T1000 (cell line): ENCODE results near the gene CHST2.
A peak's percentile ranks its signal among the peaks of the same experiment; 100 is the strongest.
"Not testable (repeated sequence)": the region's sequence is repeated elsewhere in the genome, so short reads cannot be mapped to it uniquely, and the experiment has no call there.

Experiments
- DNase-seq: peaks from one replicate; lab custom pipeline; 2025; ENCODE audit warnings: mixed read lengths; lab: John Stamatoyannopoulos, UW

Gene CHST2

GRCh38 chr3:143134471-143134870 is 14.9 kb downstream of the CHST2 start:
- DNase-seq: no peak

- peak; percentile 52 for DNase-seq
Observed at GRCh38 chr3:143135150-143135549, 15.6 kb downstream of the CHST2 start.

- DNase-seq: no peak
Observed at GRCh38 chr3:143137435-143138036, 18.0 kb downstream of the CHST2 start.

GRCh38 chr3:143138953-143139352 is 19.4 kb downstream of the CHST2 start:
- no peak for DNase-seq

GRCh38 chr3:143139762-143140161 is 20.2 kb downstream of the CHST2 start:
- no peak for DNase-seq

DNA sequence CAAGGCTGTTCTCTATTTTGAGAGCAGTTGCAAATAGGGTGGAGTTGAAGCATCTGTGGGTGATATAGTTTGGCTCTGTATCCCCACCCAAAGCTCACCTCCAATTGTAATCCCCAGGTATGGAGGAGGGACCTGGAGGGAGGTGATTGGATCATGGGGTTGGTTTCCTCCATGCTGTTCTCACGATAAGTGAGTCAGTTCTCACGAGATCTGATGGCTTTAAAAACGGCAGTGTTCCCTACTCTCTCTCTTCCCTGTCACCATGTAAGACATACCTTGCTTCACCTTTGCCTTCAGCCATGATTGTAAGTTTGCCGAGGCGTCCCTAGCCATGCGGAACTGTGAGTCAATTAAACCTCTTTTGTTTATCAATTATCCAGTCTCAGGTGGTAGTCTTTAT is 21.0 kb downstream of the CHST2 start:
- DNase-seq: no peak

- DNase-seq: no peak
Observed at GRCh38 chr3:143142354-143142753, 22.8 kb downstream of the CHST2 start.

DNA sequence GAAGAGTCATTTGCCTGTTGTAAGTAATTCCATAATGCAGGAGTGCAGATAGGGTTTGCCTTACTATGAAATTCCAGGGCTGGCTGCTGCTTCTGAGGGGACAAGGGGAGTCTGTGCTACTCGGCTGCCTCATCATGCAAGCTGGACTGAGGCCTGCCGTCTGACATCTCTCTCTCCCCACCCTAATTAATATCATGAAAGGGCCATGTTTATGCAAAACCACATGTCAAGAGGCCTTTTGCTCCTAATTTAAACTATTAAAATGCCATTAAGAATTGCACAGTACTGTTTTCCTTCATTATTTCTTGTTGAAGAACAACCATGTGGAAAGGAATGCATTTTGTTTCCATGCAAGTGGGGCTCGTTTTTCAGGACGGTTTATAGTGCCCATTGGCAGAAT is 26.3 kb downstream of the CHST2 start:
- no peak for DNase-seq

GRCh38 chr3:143146486-143147274 is 27.1 kb downstream of the CHST2 start:
- no peak for DNase-seq

- no peak for DNase-seq
Observed at GRCh38 chr3:143147707-143148106, 28.1 kb downstream of the CHST2 start.

GRCh38 chr3:143150071-143150470 is 30.5 kb downstream of the CHST2 start:
- DNase-seq: no peak

GRCh38 chr3:143151004-143151731 is 31.6 kb downstream of the CHST2 start:
- no peak for DNase-seq

- DNase-seq: no peak
Observed at GRCh38 chr3:143152043-143152442, 32.5 kb downstream of the CHST2 start.

DNA sequence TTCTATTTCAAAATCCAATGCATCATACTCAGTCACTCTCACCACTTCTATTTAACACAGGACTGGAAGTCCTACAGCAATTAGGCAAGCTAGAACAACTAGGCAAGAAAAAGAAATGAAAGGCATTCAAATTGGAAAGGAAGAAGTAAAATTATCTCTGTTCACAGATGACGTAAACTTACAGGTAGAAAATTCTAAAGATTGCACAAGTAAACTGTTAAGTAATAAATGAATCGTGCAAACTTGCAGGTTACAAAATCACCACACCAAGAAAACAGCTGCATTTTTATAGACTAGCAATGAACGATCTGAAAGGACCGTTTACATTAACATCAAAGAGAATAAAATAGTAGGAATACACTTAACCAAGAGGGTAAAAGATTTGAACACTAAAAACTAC is 36.2 kb downstream of the CHST2 start:
- no peak for DNase-seq

DNA sequence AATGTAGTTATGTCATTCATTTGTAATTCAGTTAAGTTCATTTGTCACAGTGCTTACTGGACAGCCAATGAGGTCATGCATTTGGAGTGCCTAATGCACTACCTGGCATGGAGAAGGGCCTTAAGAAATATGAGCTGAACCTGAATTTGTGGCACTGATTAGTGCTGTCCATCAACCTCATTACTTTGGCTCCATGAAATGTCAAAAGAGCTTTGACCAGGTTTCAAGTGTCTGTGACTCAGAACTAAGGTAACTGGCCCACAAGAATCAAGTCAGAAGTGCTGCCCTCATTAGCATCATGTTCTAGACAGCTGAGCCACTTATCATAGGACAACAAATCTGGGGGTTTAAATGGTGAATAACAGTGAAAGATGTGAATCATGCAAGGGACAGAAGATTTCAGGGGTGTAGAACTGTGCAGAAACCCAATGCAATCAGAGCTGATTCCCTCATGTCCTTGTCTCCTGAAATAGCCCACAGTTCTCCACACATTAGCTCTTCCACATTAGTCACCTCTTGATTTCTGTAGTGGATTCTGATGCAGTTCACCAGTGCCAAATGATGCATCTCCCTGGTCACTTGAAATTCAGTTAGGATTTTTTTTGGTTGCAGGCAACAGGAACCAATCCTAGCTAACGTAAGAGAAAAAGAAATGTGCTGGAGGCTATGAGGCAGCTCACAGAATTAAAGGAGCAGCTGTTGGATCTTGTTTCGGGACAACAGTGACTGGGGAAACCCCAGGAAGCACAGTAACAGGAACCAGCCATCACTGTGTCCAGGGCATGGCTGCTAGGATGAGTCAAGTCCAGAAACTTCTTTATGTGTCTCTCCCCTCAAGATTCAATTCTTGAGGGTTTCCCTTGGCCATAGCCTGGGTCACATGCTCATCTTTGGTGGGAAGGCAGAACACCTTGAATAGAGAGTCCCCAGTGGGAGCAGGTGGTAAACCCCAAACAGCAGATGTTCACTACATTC is 38.7 kb downstream of the CHST2 start:
- no peak for DNase-seq

GRCh38 chr3:143160437-143160836 is 40.9 kb downstream of the CHST2 start:
- DNase-seq: no peak

DNA sequence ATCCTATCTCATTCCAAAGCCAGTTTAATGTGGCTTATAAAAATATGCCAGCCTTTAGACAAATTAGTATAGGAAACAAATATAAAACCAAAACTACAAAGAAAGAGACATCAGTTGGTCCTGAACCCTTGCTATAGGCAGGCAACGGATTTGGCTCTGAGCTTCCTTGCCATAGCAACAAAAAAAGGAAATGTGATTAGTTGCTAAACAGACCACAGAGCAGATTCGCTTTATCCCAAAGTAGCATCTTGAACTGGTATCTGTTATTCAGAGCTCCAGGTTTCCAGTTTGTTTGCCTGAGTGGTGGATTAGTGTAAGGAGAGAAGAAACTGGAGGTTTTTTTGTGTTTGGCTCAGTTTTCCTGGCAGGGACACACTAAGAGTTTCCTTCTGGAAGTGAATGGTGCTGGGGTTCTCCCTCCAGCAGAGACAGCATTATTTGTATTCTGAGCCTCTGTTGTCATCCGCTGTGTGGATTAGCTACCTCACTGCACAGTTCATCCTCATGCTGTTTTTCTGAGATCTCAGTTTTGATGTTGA is 44.1 kb downstream of the CHST2 start:
- no peak for DNase-seq

DNA sequence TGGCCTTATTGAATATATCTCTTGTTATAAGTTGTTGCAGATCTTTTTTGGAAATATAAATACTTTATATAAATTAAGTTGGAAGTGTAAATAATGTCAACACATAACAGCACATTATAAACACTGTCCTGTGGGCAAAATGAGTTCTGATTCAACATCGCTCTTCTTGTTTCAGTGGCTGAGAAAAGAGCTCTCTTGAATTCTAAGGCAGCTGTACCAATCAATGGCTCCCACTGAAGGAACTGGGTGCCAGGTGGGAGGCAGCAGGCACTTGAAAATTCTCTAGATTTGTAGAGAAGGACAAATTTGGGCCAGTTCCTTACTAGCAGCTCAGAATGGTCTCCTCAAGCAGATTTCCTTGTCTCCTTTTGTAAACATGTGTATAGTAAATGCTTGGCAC is 45.6 kb downstream of the CHST2 start:
- no peak for DNase-seq

- DNase-seq: not testable (repeated sequence)
Observed at GRCh38 chr3:143165612-143166285, 46.2 kb downstream of the CHST2 start.

GRCh38 chr3:143166376-143166775 is 46.8 kb downstream of the CHST2 start:
- DNase-seq: no peak
